Measurements from ENCODE around the gene PRR15L. TPM values are rescaled to one million over a fixed set of nuclear protein-coding genes. Genes with fewer than 3 reads are reported as not detected.
A peak's percentile ranks its signal among the peaks of the same experiment; 100 is the strongest.

Gene PRR15L
- total RNA-seq, 1 donor from 2014 or later, result 47.4 TPM

DNA sequence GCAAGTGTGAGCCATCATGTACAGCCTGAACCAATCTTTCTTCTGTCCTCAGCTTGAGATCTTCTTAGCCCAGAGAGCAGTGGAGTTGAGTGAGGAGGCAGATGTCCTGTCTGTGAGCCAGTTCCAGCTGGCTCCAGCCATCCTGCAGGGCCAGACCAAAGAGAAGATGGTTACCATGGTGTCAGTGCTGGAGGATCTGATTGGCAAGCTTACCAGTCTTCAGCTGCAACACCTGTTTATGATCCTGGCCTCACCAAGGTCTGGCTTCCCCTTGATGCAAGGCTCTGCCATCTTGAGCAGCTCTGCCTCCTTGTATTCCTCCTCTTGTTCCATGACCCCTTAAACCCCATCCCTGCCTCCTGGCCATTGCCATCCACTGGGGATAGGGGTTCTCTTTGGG lies 22.9 kb upstream of the PRR15L start:
- no peak overlapping the region for H3K4me3 ChIP-seq
- DNase-seq (no peak), ATAC-seq (no peak)
- H3K4me1 ChIP-seq, result peaks cover 16% of the 10 kb centered on the region
- H3K27ac ChIP-seq, result no peak overlapping the region
- intact Hi-C loops (cut with DNase I), result no loop called here
- no peaks in the 10 kb centered on the region for H3K27me3 ChIP-seq
- peaks cover 69% of the 10 kb centered on the region for H3K36me3 ChIP-seq
- H3K9me3 ChIP-seq, result no peaks in the 10 kb centered on the region
- TF ChIP-seq CTCF (IDR thresholded peaks at IDR 0.05), result no peak

DNA sequence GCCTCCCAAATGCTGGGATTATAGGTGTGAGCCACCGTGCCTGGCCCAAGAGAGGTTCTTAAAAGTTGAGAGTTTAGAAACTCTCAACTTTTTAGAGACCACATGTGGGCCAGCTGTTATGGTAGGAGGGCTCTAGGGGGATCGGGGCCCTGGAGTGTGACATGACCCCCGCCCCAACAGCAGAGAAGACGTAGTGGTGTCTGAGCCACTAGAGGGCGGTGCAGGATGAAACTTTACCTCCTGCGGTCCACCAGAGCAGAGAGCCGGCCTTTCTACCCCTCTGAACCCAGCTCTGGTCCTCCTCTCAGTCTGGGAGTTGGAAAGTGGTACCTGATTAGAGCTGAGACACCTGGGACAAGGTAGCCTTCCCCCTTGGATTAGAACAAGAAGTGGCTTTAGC lies 20.6 kb upstream of the PRR15L start:
- peak; percentile 62 for TF ChIP-seq CTCF (IDR thresholded peaks at IDR 0.05)
- no peak overlapping the region for H3K4me3 ChIP-seq
- H3K27ac ChIP-seq, result no peak overlapping the region
- no peaks in the 10 kb centered on the region for H3K9me3 ChIP-seq
- H3K27me3 ChIP-seq, result no peaks in the 10 kb centered on the region
- H3K36me3 ChIP-seq, result peaks cover 86% of the 10 kb centered on the region
- intact Hi-C loops (cut with DNase I), result no loop called here
- peak; percentile 78 for ATAC-seq
- DNase-seq, result no peak
- peaks cover 8% of the 10 kb centered on the region for H3K4me1 ChIP-seq

- Histone ChIP-seq H3K4me1 (peaks cover 6% of the 10 kb centered on the region), H3K36me3 (peaks cover 76% of the 10 kb centered on the region), H3K4me3 (no peak overlapping the region), H3K9me3 (no peaks in the 10 kb centered on the region), H3K27me3 (no peaks in the 10 kb centered on the region), H3K27ac (no peak overlapping the region)
- intact Hi-C loops (cut with DNase I), result no loop called here
- TF ChIP-seq CTCF (IDR thresholded peaks at IDR 0.05), result no peak
- ATAC-seq, result no peak
- no peak for DNase-seq
Measured at GRCh38 chr17:47975823-47976205, 18.1 kb upstream of the PRR15L start.

DNA sequence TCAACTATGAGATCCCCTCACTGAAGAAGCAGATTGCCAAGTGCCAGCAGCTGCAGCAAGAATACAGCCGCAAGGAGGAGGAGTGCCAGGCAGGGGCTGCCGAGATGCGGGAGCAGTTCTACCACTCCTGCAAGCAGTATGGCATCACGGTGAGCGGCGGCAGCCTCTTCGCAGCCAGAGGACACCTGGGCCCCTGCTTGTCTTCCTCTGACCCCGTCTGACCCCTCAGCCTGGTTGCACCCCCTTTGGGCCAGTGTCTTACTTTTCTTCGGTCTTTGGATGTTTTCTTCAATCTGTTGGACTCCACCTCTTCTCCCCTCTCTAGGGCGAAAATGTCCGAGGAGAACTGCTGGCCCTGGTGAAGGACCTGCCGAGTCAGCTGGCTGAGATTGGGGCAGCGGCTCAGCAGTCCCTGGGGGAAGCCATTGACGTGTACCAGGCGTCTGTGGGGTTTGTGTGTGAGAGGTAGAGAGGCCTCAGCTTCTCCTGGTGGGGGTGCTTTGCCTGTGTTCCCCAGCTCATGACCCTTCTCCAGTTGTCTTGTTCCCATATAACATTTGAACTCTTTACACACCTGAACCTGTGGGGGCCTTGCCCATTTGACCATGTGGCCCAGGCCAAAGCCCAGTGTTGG lies 17.6 kb upstream of the PRR15L start:
- no peak for TF ChIP-seq CTCF (IDR thresholded peaks at IDR 0.05)
- peaks cover 6% of the 10 kb centered on the region for H3K4me1 ChIP-seq
- no peak overlapping the region for H3K27ac ChIP-seq
- intact Hi-C loops (cut with DNase I), result no loop called here
- H3K9me3 ChIP-seq, result no peaks in the 10 kb centered on the region
- no peaks in the 10 kb centered on the region for H3K27me3 ChIP-seq
- DNase-seq (no peak), ATAC-seq (no peak)
- peaks cover 71% of the 10 kb centered on the region for H3K36me3 ChIP-seq
- H3K4me3 ChIP-seq, result no peak overlapping the region

DNA sequence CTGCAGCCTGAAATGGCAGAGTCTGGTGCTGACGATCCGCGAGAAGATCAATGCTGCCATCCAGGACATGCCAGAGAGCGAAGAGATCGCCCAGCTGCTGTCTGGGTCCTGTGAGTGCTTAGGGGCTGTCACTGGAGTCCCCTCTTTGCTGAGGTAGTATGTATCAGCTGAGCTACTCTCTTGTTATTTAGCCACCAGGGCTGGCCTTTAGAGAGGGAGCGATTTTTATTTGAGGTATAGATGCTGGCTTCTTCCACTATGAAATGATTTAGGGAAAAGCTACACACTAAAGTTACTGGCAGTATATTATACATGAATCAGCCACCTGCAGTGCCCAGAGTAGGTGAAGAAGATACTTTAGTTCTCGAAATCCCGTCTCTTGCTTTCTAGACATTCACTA lies 15.9 kb upstream of the PRR15L start:
- Histone ChIP-seq H3K9me3 (no peaks in the 10 kb centered on the region), H3K4me3 (no peak overlapping the region), H3K36me3 (peaks cover 53% of the 10 kb centered on the region), H3K27me3 (no peaks in the 10 kb centered on the region), H3K4me1 (peaks cover 10% of the 10 kb centered on the region), H3K27ac (no peak overlapping the region)
- intact Hi-C loops (cut with DNase I), result no loop called here
- DNase-seq, result no peak
- ATAC-seq, result no peak
- TF ChIP-seq CTCF (IDR thresholded peaks at IDR 0.05), result no peak
